Endothelial cell of umbilical vein (primary cell): Measurements from ENCODE around the gene ARFIP1. TPM values are rescaled to one million over a fixed set of nuclear protein-coding genes. Genes with fewer than 3 reads are reported as not detected.

Experiments used
- BruUV-seq: library from RNA; stranded (reverse); fragments of 400-500 nt; replicated peaks from 2 replicates; lab custom pipeline; 2021; lab: Mats Ljungman, UMichigan
- CTCF ChIA-PET: fragments of 300-600, 350-600 bp; sonication (Branson Sonifier 250); formaldehyde crosslinking; loops from one replicate; lab custom pipeline; 2021; ENCODE audit warnings: antibody characterized with exemption, inconsistent platforms; lab: Charles Lee
- POLR2A ChIA-PET: fragments of 300-600, 350-600 bp; sonication (Branson Sonifier 250); formaldehyde crosslinking; loops from one replicate; lab custom pipeline; 2021; ENCODE audit warnings: antibody characterized with exemption, inconsistent platforms; lab: Charles Lee
- DNase-seq: peaks from one replicate; pipeline ENCODE4 v3.0.0-alpha.2; 2011; ENCODE audit warnings: low read depth, low spot score
- FAIRE-seq: peaks from 2 replicates; lab custom pipeline; 2011; peaks lifted over from hg19 to GRCh38; lab: Jason Lieb, UNC
- H2AFZ ChIP-seq: 2 replicates; pipeline ENCODE4 v1.6.0; 2012; ENCODE audit warnings: low read depth, low read length, control low read depth, inconsistent platforms
- H3K27ac ChIP-seq: 2 replicates; pipeline ENCODE4 v1.5.1; 2011; ENCODE audit warnings: low read depth, mild to moderate bottlenecking, control low read depth, low read length, moderate library complexity; ENCODE audit not compliant: insufficient read depth
- H3K27me3 ChIP-seq, 2 experiments: 2 replicates each; pipeline versions ENCODE4 v1.6.0 to v1.6.1; 2011; ENCODE audit warnings: low read length in 2 of 2, mixed read lengths in 1 of 2; ENCODE audit not compliant: control insufficient read depth in 2 of 2, insufficient read depth in 2 of 2
- H3K36me3 ChIP-seq, 2 experiments: 2 replicates in 1 of 2; 3 replicates in 1 of 2; pipeline ENCODE4 v1.5.1; 2011; ENCODE audit warnings: low read length in 2 of 2, mild to moderate bottlenecking in 1 of 2, moderate library complexity in 1 of 2; ENCODE audit not compliant: control insufficient read depth in 2 of 2, insufficient read depth in 2 of 2; ENCODE audit errors: extremely low read depth in 1 of 2
- H3K4me1 ChIP-seq: 3 replicates; pipeline ENCODE4 v1.5.1; 2011; ENCODE audit warnings: mild to moderate bottlenecking, low read length; ENCODE audit not compliant: control insufficient read depth, insufficient read depth; ENCODE audit errors: extremely low read depth
- H3K4me2 ChIP-seq: 2 replicates; pipeline ENCODE4 v1.6.1; 2011; ENCODE audit warnings: low read length, control low read depth, mixed read lengths; ENCODE audit not compliant: insufficient read depth
- H3K4me3 ChIP-seq, 3 experiments: fragments of 200-600 bp in 1 of 3; sonication (generic), shearing (Covaris generic) in 1 of 3; replicated peaks in 1 of 3; 2 replicates each; pipeline ENCODE4 v1.5.1; 2011 to 2016; ENCODE audit warnings: control low read depth in 3 of 3, low read length in 3 of 3, mild to moderate bottlenecking in 2 of 3, inconsistent platforms in 1 of 3, low read depth in 1 of 3, moderate library complexity in 1 of 3; ENCODE audit not compliant: insufficient read depth in 1 of 3
- H3K79me2 ChIP-seq: 2 replicates; pipeline ENCODE4 v1.6.0; 2012; ENCODE audit warnings: low read length, inconsistent platforms; ENCODE audit not compliant: control insufficient read depth, insufficient read depth
- H3K9ac ChIP-seq: replicated peaks from 2 replicates; pipeline ENCODE3; 2011; ENCODE audit warnings: low read length, control low read depth; ENCODE audit not compliant: insufficient read depth; ENCODE audit errors: extremely low read depth
- H3K9me1 ChIP-seq: replicated peaks from 3 replicates; pipeline ENCODE4 v1.6.0; 2011; ENCODE audit warnings: mild to moderate bottlenecking, low read length; ENCODE audit not compliant: control insufficient read depth, insufficient read depth; ENCODE audit errors: extremely low read depth
- H3K9me3 ChIP-seq: replicated peaks from 2 replicates; pipeline ENCODE4 v1.5.1; 2012; ENCODE audit warnings: low read length, inconsistent platforms; ENCODE audit not compliant: control insufficient read depth, insufficient read depth
- H4K20me1 ChIP-seq: replicated peaks from 2 replicates; pipeline ENCODE3; 2011; ENCODE audit warnings: mild to moderate bottlenecking, low read length; ENCODE audit not compliant: control insufficient read depth, insufficient read depth; ENCODE audit errors: extremely low read depth
- CTCF ChIP-seq, 2 donors: IDR thresholded peaks; 1 replicate in 1 of 2; 2 replicates in 1 of 2; pipeline ENCODE4 v1.5.1; 2011; ENCODE audit warnings: low read length in 2 of 2, mild to moderate bottlenecking in 2 of 2, moderate library complexity in 2 of 2, control low read depth in 1 of 2, inconsistent platforms in 1 of 2, low read depth in 1 of 2; ENCODE audit not compliant: insufficient read depth in 1 of 2; ENCODE audit errors: extremely low read depth in 1 of 2
- EZH2 ChIP-seq: IDR thresholded peaks from 2 replicates; pipeline ENCODE4 v1.6.1; 2012; ENCODE audit warnings: borderline replicate concordance, low read depth, mild to moderate bottlenecking, moderate library complexity, low read length, inconsistent platforms; ENCODE audit not compliant: severe bottlenecking
- FOS ChIP-seq: IDR thresholded peaks from 2 replicates; pipeline ENCODE4 v1.6.1; 2011; ENCODE audit warnings: mild to moderate bottlenecking, low read length, moderate library complexity, borderline replicate concordance; ENCODE audit not compliant: insufficient read depth
- GATA2 ChIP-seq: IDR thresholded peaks from 2 replicates; pipeline ENCODE4 v1.7.0; 2011; ENCODE audit warnings: low read depth, mild to moderate bottlenecking, moderate library complexity, mixed read lengths, low read length; ENCODE audit not compliant: insufficient read length, insufficient read depth
- JUN ChIP-seq: IDR thresholded peaks from 2 replicates; pipeline ENCODE4 v1.6.1; 2011; ENCODE audit warnings: borderline replicate concordance, low read depth; ENCODE audit not compliant: insufficient read length, insufficient read depth
- MAX ChIP-seq: IDR thresholded peaks from 2 replicates; pipeline ENCODE4 v1.6.1; 2011; ENCODE audit not compliant: insufficient read depth, insufficient read length
- MYC ChIP-seq: IDR thresholded peaks from one replicate; pipeline ENCODE4 v1.6.1; 2011; ENCODE audit warnings: mild to moderate bottlenecking, low read depth, low read length
- POLR2A ChIP-seq: IDR thresholded peaks from 2 replicates; pipeline ENCODE4 v1.6.1; 2012; ENCODE audit warnings: low read depth, mild to moderate bottlenecking, control low read depth, low read length
- POLR2AphosphoS5 ChIP-seq: IDR thresholded peaks from 2 replicates; pipeline ENCODE4 v1.6.1; 2012; ENCODE audit warnings: low read depth, mild to moderate bottlenecking, control low read depth, low read length, moderate library complexity; ENCODE audit not compliant: insufficient read depth
- dilution Hi-C: fragments of 300-500 bp; cut with MboI; formaldehyde crosslinking; loops from one replicate; pipeline ENCODE4 v1.15.0; 2019; ENCODE audit warnings: low sequenced_read_pairs; ENCODE audit not compliant: extremely low pct_ligation_motif_present
- intact Hi-C: fragments of 100-400 bp; cut with micrococcal nuclease; formaldehyde crosslinking; loops from one replicate; pipeline ENCODE4 v1.10.0; 2022
- polyA plus RNA-seq, 4 experiments: library from polyadenylated mRNA; depleted of rRNA in 3 of 4; stranded (reverse) in 3 of 4; unstranded in 1 of 4; fragments of >200 nt; gene quantifications; 2 replicates each; pipeline versions ENCODE4 v1.2.1 to v1.2.3, GENCODE V29; 2011 to 2012; ENCODE audit warnings: missing spikeins in 1 of 4
- total RNA-seq: library from RNA; stranded (reverse); gene quantifications from 2 replicates; pipeline ENCODE4 v1.2.3, GENCODE V29; 2021

ARFIP1 gene
- total and polyA plus RNA-seq, 2 donors (not counting 3 experiments of a cell fraction or from before 2014, with no cell fraction given) = 10.0 to 24.2 TPM

GRCh38 chr4:152892974-152893373, 113.2 kb downstream of the ARFIP1 start:
- no peaks in the 10 kb centered on the region for H3K79me2 ChIP-seq
- no peak overlapping the region for H3K27ac ChIP-seq
- peaks cover 0 to 2% of the 10 kb centered on the region in 2 experiments for H3K36me3 ChIP-seq
- ChIA-PET POLR2A (no interaction called here), CTCF (interaction anchor here (1.7 kb wide), 1 partner anchor 11 kb away, joined by 6 read pairs; no protein-coding TSS in a partner anchor)
- no peak overlapping the region for H2AFZ ChIP-seq
- no peak overlapping the region for H3K4me2 ChIP-seq
- TF ChIP-seq MYC (no peak), MAX (no peak), POLR2A (no peak), JUN (no peak), GATA2 (no peak), EZH2 (no peak), POLR2AphosphoS5 (no peak), CTCF (IDR thresholded peaks at IDR 0.05; ENCODE audit: extremely low read depth in 1 of 2, insufficient read depth in 1 of 2, low read depth in 1 of 2, low read length in 2 of 2) (no peak), FOS (no peak)
- H3K4me1 ChIP-seq = no peaks in the 10 kb centered on the region
- H3K4me3 ChIP-seq = no peak overlapping the region
- no peaks in the 10 kb centered on the region for H3K9me1 ChIP-seq
- no peaks in the 10 kb centered on the region for H4K20me1 ChIP-seq
- DNase-seq = no peak
- no peaks in the 10 kb centered on the region for H3K9me3 ChIP-seq
- no peak overlapping the region for H3K9ac ChIP-seq
- no TSS peak for BruUV-seq
- dilution Hi-C loops = no loop called here
- intact Hi-C loops = no loop called here
- H3K27me3 ChIP-seq = no peaks in the 10 kb centered on the region
- FAIRE-seq = no peak
